Measurements from ENCODE around the gene OR10G7.

The OR10G7 gene

GRCh38 chr11:124075841-124076651, 34.9 kb upstream of the OR10G7 start:
- no peaks in the 10 kb centered on the region for H3K27me3 ChIP-seq (ENCODE audit: control insufficient read depth in 1 of 2, insufficient read depth in 2 of 2, low read length in 2 of 2)
- no peak overlapping the region for H3K27ac ChIP-seq (ENCODE audit: low read depth, low read length)
- peak overlapping the region; percentile 38 to 39 for H3K9ac ChIP-seq (ENCODE audit: low read depth in 1 of 2, low read length in 2 of 2)
- peaks cover 10 to 12% of the 10 kb centered on the region in 2 donors for H3K4me1 ChIP-seq (ENCODE audit: control insufficient read depth in 1 of 2, insufficient read depth in 2 of 2, low read length in 2 of 2)
- peak overlapping the region; percentile 66 to 80 for H3K4me3 ChIP-seq (ENCODE audit: low read depth in 1 of 2, low read length in 2 of 2)
- H3K9me3 ChIP-seq (ENCODE audit: control insufficient read depth in 1 of 2, low read length in 2 of 2) = no peaks in the 10 kb centered on the region
- no peaks in the 10 kb centered on the region for H3K36me3 ChIP-seq (ENCODE audit: control insufficient read depth in 1 of 2, insufficient read depth in 2 of 2, low read length in 2 of 2)

GRCh38 chr11:124075492-124075840, 34.3 kb upstream of the OR10G7 start:
- H3K4me3 ChIP-seq (ENCODE audit: low read depth in 1 of 2, low read length in 2 of 2) = peak overlapping the region in 1 of 2 donors; percentile 80
- no peaks in the 10 kb centered on the region for H3K36me3 ChIP-seq (ENCODE audit: control insufficient read depth in 1 of 2, insufficient read depth in 2 of 2, low read length in 2 of 2)
- H3K9ac ChIP-seq (ENCODE audit: low read depth in 1 of 2, low read length in 2 of 2) = no peak overlapping the region
- no peaks in the 10 kb centered on the region for H3K9me3 ChIP-seq (ENCODE audit: control insufficient read depth in 1 of 2, low read length in 2 of 2)
- no peak overlapping the region for H3K27ac ChIP-seq (ENCODE audit: low read depth, low read length)
- peaks cover 10 to 12% of the 10 kb centered on the region in 2 donors for H3K4me1 ChIP-seq (ENCODE audit: control insufficient read depth in 1 of 2, insufficient read depth in 2 of 2, low read length in 2 of 2)
- H3K27me3 ChIP-seq (ENCODE audit: control insufficient read depth in 1 of 2, insufficient read depth in 2 of 2, low read length in 2 of 2) = no peaks in the 10 kb centered on the region

- Histone ChIP-seq H3K36me3 (ENCODE audit: control insufficient read depth in 1 of 2, insufficient read depth in 2 of 2, low read length in 2 of 2) (no peaks in the 10 kb centered on the region), H3K27ac (ENCODE audit: low read depth, low read length) (no peak overlapping the region), H3K4me3 (ENCODE audit: low read depth in 1 of 2, low read length in 2 of 2) (no peak overlapping the region), H3K9ac (ENCODE audit: low read depth in 1 of 2, low read length in 2 of 2) (no peak overlapping the region), H3K27me3 (ENCODE audit: control insufficient read depth in 1 of 2, insufficient read depth in 2 of 2, low read length in 2 of 2) (no peaks in the 10 kb centered on the region), H3K9me3 (ENCODE audit: control insufficient read depth in 1 of 2, low read length in 2 of 2) (no peaks in the 10 kb centered on the region), H3K4me1 (ENCODE audit: control insufficient read depth in 1 of 2, insufficient read depth in 2 of 2, low read length in 2 of 2) (peaks cover 10 to 17% of the 10 kb centered on the region in 2 donors)
Observed at GRCh38 chr11:124074554-124074953, 33.4 kb upstream of the OR10G7 start.

DNA sequence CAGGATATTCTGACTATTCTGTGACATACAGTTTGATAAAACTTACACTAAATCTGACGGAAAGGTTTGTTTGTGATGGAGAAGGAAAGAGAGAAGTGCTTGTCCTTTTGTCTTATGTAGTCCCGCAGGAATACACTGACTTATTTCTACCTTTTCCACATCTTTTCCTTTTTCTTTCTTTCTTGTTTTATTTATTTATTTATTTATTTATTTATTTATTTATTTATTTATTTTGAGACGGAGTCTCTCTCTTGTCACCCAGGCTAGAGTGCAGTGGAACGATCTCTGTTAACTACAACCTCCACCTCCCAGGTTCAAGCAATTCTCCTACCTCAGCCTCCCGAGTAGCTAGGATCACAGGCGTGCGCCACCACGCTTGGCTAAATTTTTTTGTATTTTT, 31.0 kb upstream of the OR10G7 start:
- H3K9ac ChIP-seq (ENCODE audit: low read depth in 1 of 2, low read length in 2 of 2) = no peak overlapping the region
- H3K27me3 ChIP-seq (ENCODE audit: control insufficient read depth in 1 of 2, insufficient read depth in 2 of 2, low read length in 2 of 2) = peaks cover 0 to 8% of the 10 kb centered on the region in 2 donors
- no peak overlapping the region for H3K27ac ChIP-seq (ENCODE audit: low read depth, low read length)
- H3K4me3 ChIP-seq (ENCODE audit: low read depth in 1 of 2, low read length in 2 of 2) = no peak overlapping the region
- H3K4me1 ChIP-seq (ENCODE audit: control insufficient read depth in 1 of 2, insufficient read depth in 2 of 2, low read length in 2 of 2) = peaks cover 10 to 18% of the 10 kb centered on the region in 2 donors
- no peaks in the 10 kb centered on the region for H3K36me3 ChIP-seq (ENCODE audit: control insufficient read depth in 1 of 2, insufficient read depth in 2 of 2, low read length in 2 of 2)
- no peaks in the 10 kb centered on the region for H3K9me3 ChIP-seq (ENCODE audit: control insufficient read depth in 1 of 2, low read length in 2 of 2)

- Histone ChIP-seq H3K4me1 (ENCODE audit: control insufficient read depth in 1 of 2, insufficient read depth in 2 of 2, low read length in 2 of 2) (peaks cover 10 to 18% of the 10 kb centered on the region in 2 donors), H3K9me3 (ENCODE audit: control insufficient read depth in 1 of 2, low read length in 2 of 2) (no peaks in the 10 kb centered on the region), H3K27me3 (ENCODE audit: control insufficient read depth in 1 of 2, insufficient read depth in 2 of 2, low read length in 2 of 2) (peaks cover under 1 to 8% of the 10 kb centered on the region in 2 donors), H3K27ac (ENCODE audit: low read depth, low read length) (no peak overlapping the region), H3K9ac (ENCODE audit: low read depth in 1 of 2, low read length in 2 of 2) (no peak overlapping the region), H3K4me3 (ENCODE audit: low read depth in 1 of 2, low read length in 2 of 2) (no peak overlapping the region), H3K36me3 (ENCODE audit: control insufficient read depth in 1 of 2, insufficient read depth in 2 of 2, low read length in 2 of 2) (no peaks in the 10 kb centered on the region)
Observed at GRCh38 chr11:124071623-124071948, 30.5 kb upstream of the OR10G7 start.

- H3K27ac ChIP-seq (ENCODE audit: low read depth, low read length) = no peak overlapping the region
- H3K9me3 ChIP-seq (ENCODE audit: control insufficient read depth in 1 of 2, low read length in 2 of 2) = no peaks in the 10 kb centered on the region
- peaks cover 4 to 8% of the 10 kb centered on the region in 2 donors for H3K27me3 ChIP-seq (ENCODE audit: control insufficient read depth in 1 of 2, insufficient read depth in 2 of 2, low read length in 2 of 2)
- H3K9ac ChIP-seq (ENCODE audit: low read depth in 1 of 2, low read length in 2 of 2) = no peak overlapping the region
- no peaks in the 10 kb centered on the region for H3K36me3 ChIP-seq (ENCODE audit: control insufficient read depth in 1 of 2, insufficient read depth in 2 of 2, low read length in 2 of 2)
- no peak overlapping the region for H3K4me3 ChIP-seq (ENCODE audit: low read depth in 1 of 2, low read length in 2 of 2)
- peaks cover 5 to 13% of the 10 kb centered on the region in 2 donors for H3K4me1 ChIP-seq (ENCODE audit: control insufficient read depth in 1 of 2, insufficient read depth in 2 of 2, low read length in 2 of 2)
Observed at GRCh38 chr11:124070915-124071622, 29.9 kb upstream of the OR10G7 start.

DNA sequence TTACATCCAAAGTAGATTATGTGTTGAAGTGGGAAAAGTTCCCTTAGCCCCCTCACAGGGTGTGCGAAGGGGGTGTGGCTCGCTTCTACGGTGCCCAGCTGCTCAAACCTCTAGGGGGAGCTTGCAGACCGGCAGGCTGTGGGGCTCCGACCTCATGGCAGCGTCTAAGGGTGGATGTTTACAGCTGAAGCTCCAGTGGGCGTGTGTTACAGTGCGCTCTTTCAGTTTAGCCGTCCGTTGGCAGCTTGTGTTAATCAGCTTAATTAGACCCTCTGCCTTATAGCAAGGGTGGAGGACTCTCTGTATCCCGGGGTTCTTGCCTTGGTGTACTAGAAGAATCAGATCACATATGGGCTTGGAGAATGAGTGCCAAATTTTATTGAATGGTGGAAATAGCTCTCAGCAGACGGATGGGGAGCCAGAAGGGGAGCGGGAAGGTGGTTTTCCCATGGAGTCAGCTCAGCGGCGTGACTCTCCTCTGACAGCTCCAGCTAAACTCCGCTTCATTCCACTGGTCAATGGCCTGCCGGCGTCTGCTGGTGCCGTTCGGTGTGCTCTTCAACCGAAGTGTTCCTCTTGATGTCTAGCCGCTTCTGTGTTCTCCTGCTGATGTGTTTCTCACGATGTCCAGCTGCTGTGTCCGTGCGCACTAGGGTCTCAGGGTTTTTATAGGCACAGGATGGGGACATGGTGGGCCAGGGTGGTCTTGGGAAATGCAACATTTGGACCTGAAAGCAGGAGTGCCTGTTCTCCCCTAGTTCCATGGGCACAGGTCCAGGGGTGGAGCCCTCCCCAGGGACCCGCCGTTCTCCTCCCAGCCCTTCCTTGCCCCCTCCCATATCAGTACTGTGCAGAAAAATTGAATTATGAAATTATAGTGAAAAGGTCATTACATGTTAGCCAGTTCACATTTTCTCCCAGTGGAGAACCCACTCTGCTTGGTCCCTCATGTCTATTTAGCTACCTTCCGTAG, 28.6 kb upstream of the OR10G7 start:
- Histone ChIP-seq H3K9ac (ENCODE audit: low read depth in 1 of 2, low read length in 2 of 2) (no peak overlapping the region), H3K4me1 (ENCODE audit: control insufficient read depth in 1 of 2, insufficient read depth in 2 of 2, low read length in 2 of 2) (peaks cover 0 to 6% of the 10 kb centered on the region in 2 donors), H3K27ac (ENCODE audit: low read depth, low read length) (no peak overlapping the region), H3K9me3 (ENCODE audit: control insufficient read depth in 1 of 2, low read length in 2 of 2) (no peaks in the 10 kb centered on the region), H3K27me3 (ENCODE audit: control insufficient read depth in 1 of 2, insufficient read depth in 2 of 2, low read length in 2 of 2) (peaks cover 4 to 8% of the 10 kb centered on the region in 2 donors), H3K36me3 (ENCODE audit: control insufficient read depth in 1 of 2, insufficient read depth in 2 of 2, low read length in 2 of 2) (no peaks in the 10 kb centered on the region), H3K4me3 (ENCODE audit: low read depth in 1 of 2, low read length in 2 of 2) (peak overlapping the region; percentile 4 to 44)

DNA sequence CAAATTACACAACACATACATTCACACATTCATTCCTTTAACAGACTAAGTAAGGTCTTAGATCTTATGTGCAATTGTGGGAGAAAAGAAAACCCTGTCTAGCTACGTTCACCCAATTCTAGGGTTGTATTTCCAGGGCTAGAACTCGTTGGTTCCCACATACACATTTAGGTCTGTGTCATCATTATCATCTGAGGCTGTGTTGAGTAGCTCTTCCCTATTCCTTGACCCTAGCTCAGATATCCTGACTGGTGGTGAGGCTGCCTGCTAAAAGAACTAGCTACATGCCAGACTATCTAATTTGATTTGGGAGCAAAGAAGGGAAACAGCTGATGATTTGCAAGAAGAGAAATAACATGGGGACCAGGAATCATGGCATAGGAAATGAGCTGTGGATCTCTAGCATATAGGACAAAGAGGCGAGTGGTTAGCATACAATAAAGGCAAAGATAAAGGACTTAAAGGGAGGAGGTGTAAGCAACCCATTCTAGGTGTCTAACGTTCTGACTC, 27.5 kb upstream of the OR10G7 start:
- H3K4me3 ChIP-seq (ENCODE audit: low read depth in 1 of 2, low read length in 2 of 2) = no peak overlapping the region
- peaks cover 4 to 8% of the 10 kb centered on the region in 2 donors for H3K27me3 ChIP-seq (ENCODE audit: control insufficient read depth in 1 of 2, insufficient read depth in 2 of 2, low read length in 2 of 2)
- H3K9ac ChIP-seq (ENCODE audit: low read depth in 1 of 2, low read length in 2 of 2) = no peak overlapping the region
- H3K4me1 ChIP-seq (ENCODE audit: control insufficient read depth in 1 of 2, insufficient read depth in 2 of 2, low read length in 2 of 2) = peaks cover 0 to 6% of the 10 kb centered on the region in 2 donors
- H3K9me3 ChIP-seq (ENCODE audit: control insufficient read depth in 1 of 2, low read length in 2 of 2) = no peaks in the 10 kb centered on the region
- no peak overlapping the region for H3K27ac ChIP-seq (ENCODE audit: low read depth, low read length)
- no peaks in the 10 kb centered on the region for H3K36me3 ChIP-seq (ENCODE audit: control insufficient read depth in 1 of 2, insufficient read depth in 2 of 2, low read length in 2 of 2)

DNA sequence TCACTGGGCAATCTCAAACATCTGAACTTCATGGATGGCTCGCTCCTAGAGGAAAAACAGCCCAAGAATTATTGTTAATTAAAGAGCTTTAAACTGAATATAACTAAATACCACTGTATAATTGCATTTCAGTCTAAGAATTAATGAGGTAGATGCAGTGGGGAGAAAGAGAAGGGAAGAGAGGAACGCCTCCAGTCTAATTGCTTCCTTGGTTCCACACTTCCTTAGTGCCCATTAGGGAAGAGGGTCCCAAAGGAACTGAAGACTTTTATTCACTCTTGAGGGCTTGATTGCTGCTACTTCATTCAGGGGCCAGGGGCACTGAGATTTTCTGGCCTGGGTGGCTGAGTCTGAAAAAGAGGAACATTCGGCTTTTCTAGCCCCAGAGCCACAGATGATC, 11.8 kb upstream of the OR10G7 start:
- Histone ChIP-seq H3K27ac (ENCODE audit: low read depth, low read length) (no peak overlapping the region), H3K9ac (ENCODE audit: low read depth in 1 of 2, low read length in 2 of 2) (no peak overlapping the region), H3K27me3 (ENCODE audit: control insufficient read depth in 1 of 2, insufficient read depth in 2 of 2, low read length in 2 of 2) (no peaks in the 10 kb centered on the region), H3K4me3 (ENCODE audit: low read depth in 1 of 2, low read length in 2 of 2) (no peak overlapping the region), H3K4me1 (ENCODE audit: control insufficient read depth in 1 of 2, insufficient read depth in 2 of 2, low read length in 2 of 2) (no peaks in the 10 kb centered on the region), H3K36me3 (ENCODE audit: control insufficient read depth in 1 of 2, insufficient read depth in 2 of 2, low read length in 2 of 2) (no peaks in the 10 kb centered on the region), H3K9me3 (ENCODE audit: control insufficient read depth in 1 of 2, low read length in 2 of 2) (no peaks in the 10 kb centered on the region)
